ENCODE results near the gene ADGRV1. TPM values are rescaled to one million over a fixed set of nuclear protein-coding genes. Genes with fewer than 3 reads are reported as not detected.

Gene ADGRV1
- total RNA-seq, 4 donors from 2014 or later: 0.25 to 0.60 (median 0.56) TPM; not detected in 1

DNA sequence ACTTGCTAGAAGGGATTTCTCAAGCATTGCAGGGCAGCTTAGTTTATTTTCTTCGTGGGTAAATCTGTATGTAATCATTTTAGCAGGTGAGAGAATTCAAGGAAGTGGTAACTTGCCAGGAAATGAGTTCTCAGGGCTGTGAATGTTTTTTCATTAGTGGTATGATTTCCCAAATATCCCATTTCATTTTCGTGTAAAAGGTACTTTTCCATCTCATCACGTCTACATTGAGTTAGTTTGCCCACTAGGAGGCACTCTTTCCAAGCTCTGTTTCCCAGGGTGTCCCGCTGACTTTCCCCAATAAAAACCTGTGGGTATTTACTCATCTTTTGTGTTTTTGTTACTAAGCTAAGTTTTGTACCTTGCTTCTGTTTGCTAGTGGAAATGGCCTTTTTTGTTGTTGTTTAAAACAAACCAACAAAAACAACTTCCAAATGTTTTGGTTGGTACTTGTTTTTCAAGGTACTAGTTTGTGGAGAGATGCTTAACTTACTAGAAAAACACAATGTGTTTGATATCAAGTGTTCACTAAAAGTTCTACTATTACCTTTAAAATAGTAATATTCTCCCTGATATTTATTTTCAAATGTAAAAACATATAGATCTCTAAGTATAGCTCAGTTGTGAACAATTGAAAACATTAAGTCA is 373.6 kb downstream of the ADGRV1 start:
- TF ChIP-seq CTCF (IDR thresholded peaks at IDR 0.05): peak in 2 of 3 donors; percentile 30 to 82
- DNase-seq (ENCODE audit: low spot score) (no peak), ATAC-seq (ENCODE audit: low FRiP score) (peak; percentile 94)

- TF ChIP-seq CTCF (IDR thresholded peaks at IDR 0.05): no peak
- DNase-seq (ENCODE audit: low spot score): no peak
- peak; percentile 31 for ATAC-seq (ENCODE audit: low FRiP score)
Measured at GRCh38 chr5:90933298-90933697, 374.7 kb downstream of the ADGRV1 start.

DNA sequence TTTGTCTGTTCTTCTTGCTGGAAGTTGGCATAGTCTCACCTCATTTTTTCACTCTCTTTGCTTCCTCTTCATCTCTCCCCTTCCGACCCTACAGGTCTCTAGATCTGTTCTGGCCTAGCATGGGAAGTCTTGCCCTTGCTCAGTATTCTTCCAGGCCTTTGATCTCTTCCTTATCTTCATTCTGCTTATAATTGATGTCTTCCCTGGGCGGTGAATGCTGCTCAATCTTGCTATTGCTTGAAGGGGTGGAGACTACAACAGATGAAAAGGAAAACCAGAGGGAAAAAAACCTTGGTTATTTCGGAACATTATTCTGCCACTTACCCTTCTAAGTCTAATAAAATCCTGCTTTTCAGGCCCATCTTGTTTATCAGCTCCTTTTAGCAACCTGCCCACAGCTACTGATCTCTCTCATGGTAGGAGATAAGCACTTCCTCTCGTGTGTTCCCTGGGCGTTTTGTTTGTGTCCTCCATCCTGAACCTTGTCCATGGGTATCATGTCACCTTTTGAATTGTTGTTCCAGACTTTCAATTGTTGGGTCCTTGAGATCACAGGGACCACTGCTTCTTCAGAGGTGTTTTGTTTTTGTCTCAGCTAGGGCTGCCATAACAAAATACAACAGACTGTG is 375.6 kb downstream of the ADGRV1 start:
- DNase-seq (ENCODE audit: low spot score): no peak

DNA sequence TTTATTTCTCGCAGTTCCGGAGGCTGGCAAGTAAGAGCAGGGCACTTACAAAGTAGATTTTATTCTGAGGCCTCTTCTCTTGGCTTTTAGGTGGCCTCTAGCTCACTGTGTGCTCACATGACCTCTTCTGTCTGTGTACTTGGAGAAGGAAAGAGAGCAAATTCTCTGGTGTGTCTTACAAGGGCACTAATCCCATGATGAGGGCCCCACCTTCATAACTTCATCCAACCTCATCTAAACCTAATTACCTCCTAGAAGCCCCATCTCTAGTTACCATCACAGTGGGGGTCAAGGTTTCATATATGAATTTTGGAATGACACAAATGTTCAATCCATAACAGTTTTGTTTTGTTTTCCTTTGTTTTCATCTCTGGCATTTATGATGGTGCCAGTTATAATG is 376.1 kb downstream of the ADGRV1 start:
- DNase-seq (ENCODE audit: low spot score) (no peak), ATAC-seq (ENCODE audit: low FRiP score) (no peak)
- TF ChIP-seq CTCF (IDR thresholded peaks at IDR 0.05): no peak

More for the DNA sequence above, 375.6 kb downstream of the ADGRV1 start:
- no peak for TF ChIP-seq CTCF (IDR thresholded peaks at IDR 0.05)
- no peak for ATAC-seq (ENCODE audit: low FRiP score)

GRCh38 chr5:90939211-90939610 is 380.6 kb downstream of the ADGRV1 start:
- no peak for TF ChIP-seq CTCF (IDR thresholded peaks at IDR 0.05)
- DNase-seq (ENCODE audit: low spot score) (no peak), ATAC-seq (ENCODE audit: low FRiP score) (no peak)

DNA sequence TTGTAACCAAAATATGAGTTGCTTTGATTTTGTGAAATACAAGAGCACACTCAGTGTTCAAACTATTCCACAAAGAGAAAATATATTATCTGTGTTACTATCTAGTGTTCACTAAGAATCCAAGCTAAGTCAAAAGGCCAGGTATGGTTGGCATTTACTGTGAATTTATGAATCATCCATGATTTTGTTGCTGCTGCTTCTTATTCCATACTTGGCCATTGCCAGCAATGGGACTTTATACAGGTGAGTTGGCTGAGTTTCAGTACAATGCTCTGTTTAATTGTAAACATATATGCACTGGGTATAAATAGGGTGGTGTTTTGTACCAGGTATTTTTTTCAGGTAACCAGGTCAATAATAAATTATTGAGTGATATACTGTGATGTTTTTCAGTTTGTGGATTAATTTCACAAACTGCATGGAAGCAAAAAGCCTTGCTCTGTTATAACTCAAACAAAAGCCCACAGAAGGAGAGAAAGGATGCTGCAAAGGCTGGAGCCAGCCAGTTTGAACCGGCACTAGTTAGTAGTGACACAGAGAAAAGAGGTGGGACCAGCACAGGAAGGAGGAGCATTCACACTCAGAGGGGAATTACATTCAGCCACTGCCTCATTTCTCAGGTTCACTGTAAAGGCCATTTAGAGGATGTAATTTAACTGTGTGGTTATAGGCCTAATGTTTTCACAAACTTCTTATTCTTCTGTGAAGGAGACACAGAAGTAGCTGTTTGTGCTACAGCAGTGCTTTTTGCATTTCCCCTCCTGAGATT is 381.8 kb downstream of the ADGRV1 start:
- DNase-seq (ENCODE audit: low spot score) (no peak), ATAC-seq (ENCODE audit: low FRiP score) (no peak)
- TF ChIP-seq CTCF (IDR thresholded peaks at IDR 0.05): no peak

Measured in omental fat pad (tissue), 4 donors.